Pancreas (tissue), 10 donors: ENCODE measurements around the gene PRR22. TPM values are rescaled to one million over a fixed set of nuclear protein-coding genes. Genes with fewer than 3 reads are reported as not detected.

Source experiments
- ATAC-seq, 4 donors: fragments of 200-7000 bp; cut with Tn5 transposase; one replicate each; pipeline versions ENCODE4 v1.8.0 to v1.9.1; 2020; ENCODE audit warnings: mild to moderate bottlenecking in 4 of 4, moderate library complexity in 4 of 4
- DNase-seq, 6 donors: peaks; one replicate each; pipeline ENCODE4 v3.0.0-alpha.2; 2020
- FAIRE-seq: peaks from 2 replicates; lab custom pipeline; 2012; peaks lifted over from hg19 to GRCh38; lab: Jason Lieb, UNC
- H3K27ac ChIP-seq, 4 donors: fragments of 200-600 bp; sonication (generic); 1 replicate in 3 of 4; 2 replicates in 1 of 4; pipeline versions ENCODE4 v1.5.0 to v1.8.0; 2020
- H3K27me3 ChIP-seq, 4 donors: fragments of 200-600 bp; one replicate each; pipeline ENCODE4 v1.8.0; 2021
- H3K36me3 ChIP-seq, 3 donors: fragments of 200-600 bp; sonication (generic) in 1 of 3; one replicate each; pipeline versions ENCODE4 v1.5.0 to v1.8.0; 2020 to 2021
- H3K4me1 ChIP-seq, 3 donors: fragments of 200-600 bp; one replicate each; pipeline ENCODE4 v1.8.0; 2021
- H3K4me3 ChIP-seq, 4 donors: fragments of 200-600 bp; sonication (generic) in 2 of 4; one replicate each; pipeline versions ENCODE4 v1.5.0 to v1.8.0; 2020 to 2021
- H3K9me3 ChIP-seq, 4 donors: fragments of 200-600 bp; one replicate each; pipeline ENCODE4 v1.8.0; 2021
- WGBS, 2 donors: extraction: QIAGEN DNeasy Blood & Tissue Kit; methylation state at CpG; one replicate each; pipeline ENCODE4 v1.1.7; 2013; 5-methylcytosine and 5-hydroxymethylcytosine counted together
- intact Hi-C, 3 donors: fragments of 100-400 bp; cut with DNase I; formaldehyde crosslinking; loops; one replicate each; pipeline versions ENCODE4 v1.11.1 to v1.14.2; 2022
- polyA plus RNA-seq, 2 donors: library from polyadenylated mRNA; stranded (reverse); fragments of 200-250 nt; gene quantifications; one replicate each; pipeline ENCODE4 v1.2.3, GENCODE V29; 2013
- total RNA-seq, 6 donors: library from RNA; stranded (reverse); fragmentation: NEBNext Ultra II Directional in 4 of 6; extraction: Animal tissue kit (Norgen Biotek cat#: 25700) in 4 of 6; gene quantifications; one replicate each; pipeline versions ENCODE4 v1.2.1 to v1.2.4, GENCODE V29; 2021 to 2023
- TF ChIP-seq, protein P1 (sequence below), 4 donors: fragments of 200-600 bp; sonication (generic) in 3 of 4; IDR thresholded peaks; one replicate each; pipeline versions ENCODE4 v1.5.0 to v1.8.0; 2021; ENCODE audit warnings: antibody characterized with exemption in 4 of 4
- donor health status: healthy with polysubstance abuse.
- donor health status: DM: no; HTN: no; CAD: no; lungs with moderate emphysema.
- donor health status: DM: no; HTN: no; CAD: no.
- donor health status: control.
- donor health status: control.
- donor health status: Bipolar disorder and iron deficiency.
- donor health status: DM: yes; HTN: yes; CAD: no.
- donor health status: DM: no; HTN: no; CAD: no.
- donor health status: DM: no; HTN: no; CAD: no.
- donor health status: DM: yes; HTN: yes; CAD: no.

Gene PRR22
- total RNA-seq (1 to 10 TPM in 5 of 6 donors, under 1 TPM in 1; 0.61 to 3.1 (median 1.5) TPM), polyA plus RNA-seq (10 to 100 TPM; 18.7 to 25.9 TPM)

DNA sequence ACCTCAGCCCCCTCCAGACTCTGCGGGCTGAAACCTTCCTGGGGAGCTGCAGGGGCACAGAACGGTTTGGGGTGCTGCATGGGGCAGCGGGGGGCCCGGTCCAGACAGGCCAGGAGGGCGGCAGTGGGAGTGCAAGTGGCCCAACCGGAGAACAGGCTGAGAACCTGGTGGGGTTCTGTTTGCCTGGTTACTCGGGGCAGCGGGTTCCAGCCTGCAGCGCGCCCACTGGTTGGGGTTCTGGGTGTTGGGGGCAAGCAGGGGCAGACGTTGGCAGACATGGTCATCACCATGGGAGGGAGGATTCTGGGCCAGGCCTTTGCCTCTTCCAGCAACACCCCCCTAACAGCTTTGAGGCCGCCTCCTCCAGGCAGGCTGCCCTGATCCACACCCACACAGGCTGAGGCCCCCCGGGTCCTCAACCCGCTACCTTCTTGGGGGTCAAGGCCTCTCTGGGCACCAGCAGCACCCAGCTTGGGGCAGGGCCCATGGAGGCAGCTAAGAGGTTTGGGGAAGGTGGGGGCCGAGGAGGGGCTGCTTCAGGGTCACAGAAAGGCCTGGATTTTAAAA, at the start of gene PRR22:
PRR22 (minus strand) TSS at position 166 of the 567 bp plus-strand sequence; CDS start at position 80, 86 bp downstream.
- Histone ChIP-seq H3K9me3 (no peaks in the 10 kb centered on the region), H3K36me3 (peaks cover 9 to 48% (median 26%) of the 10 kb centered on the region in 3 donors), H3K27ac (no peak within 1 kb of the TSS), H3K4me1 (no peaks in the 10 kb centered on the region), H3K4me3 (no peak within 1 kb of the TSS), H3K27me3 (no peaks in the 10 kb centered on the region)
- intact Hi-C loops, result no loop called here
- 88 to 90% methylated on average over 15 of the region's 15 CpGs for WGBS, 2 donors
- peak in 1 of 6 donors; percentile 12 for DNase-seq
- no peak for ATAC-seq
- TF ChIP-seq, protein P1, sequence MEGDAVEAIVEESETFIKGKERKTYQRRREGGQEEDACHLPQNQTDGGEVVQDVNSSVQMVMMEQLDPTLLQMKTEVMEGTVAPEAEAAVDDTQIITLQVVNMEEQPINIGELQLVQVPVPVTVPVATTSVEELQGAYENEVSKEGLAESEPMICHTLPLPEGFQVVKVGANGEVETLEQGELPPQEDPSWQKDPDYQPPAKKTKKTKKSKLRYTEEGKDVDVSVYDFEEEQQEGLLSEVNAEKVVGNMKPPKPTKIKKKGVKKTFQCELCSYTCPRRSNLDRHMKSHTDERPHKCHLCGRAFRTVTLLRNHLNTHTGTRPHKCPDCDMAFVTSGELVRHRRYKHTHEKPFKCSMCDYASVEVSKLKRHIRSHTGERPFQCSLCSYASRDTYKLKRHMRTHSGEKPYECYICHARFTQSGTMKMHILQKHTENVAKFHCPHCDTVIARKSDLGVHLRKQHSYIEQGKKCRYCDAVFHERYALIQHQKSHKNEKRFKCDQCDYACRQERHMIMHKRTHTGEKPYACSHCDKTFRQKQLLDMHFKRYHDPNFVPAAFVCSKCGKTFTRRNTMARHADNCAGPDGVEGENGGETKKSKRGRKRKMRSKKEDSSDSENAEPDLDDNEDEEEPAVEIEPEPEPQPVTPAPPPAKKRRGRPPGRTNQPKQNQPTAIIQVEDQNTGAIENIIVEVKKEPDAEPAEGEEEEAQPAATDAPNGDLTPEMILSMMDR (IDR thresholded peaks at IDR 0.05), result no peak
- FAIRE-seq, result no peak

DNA sequence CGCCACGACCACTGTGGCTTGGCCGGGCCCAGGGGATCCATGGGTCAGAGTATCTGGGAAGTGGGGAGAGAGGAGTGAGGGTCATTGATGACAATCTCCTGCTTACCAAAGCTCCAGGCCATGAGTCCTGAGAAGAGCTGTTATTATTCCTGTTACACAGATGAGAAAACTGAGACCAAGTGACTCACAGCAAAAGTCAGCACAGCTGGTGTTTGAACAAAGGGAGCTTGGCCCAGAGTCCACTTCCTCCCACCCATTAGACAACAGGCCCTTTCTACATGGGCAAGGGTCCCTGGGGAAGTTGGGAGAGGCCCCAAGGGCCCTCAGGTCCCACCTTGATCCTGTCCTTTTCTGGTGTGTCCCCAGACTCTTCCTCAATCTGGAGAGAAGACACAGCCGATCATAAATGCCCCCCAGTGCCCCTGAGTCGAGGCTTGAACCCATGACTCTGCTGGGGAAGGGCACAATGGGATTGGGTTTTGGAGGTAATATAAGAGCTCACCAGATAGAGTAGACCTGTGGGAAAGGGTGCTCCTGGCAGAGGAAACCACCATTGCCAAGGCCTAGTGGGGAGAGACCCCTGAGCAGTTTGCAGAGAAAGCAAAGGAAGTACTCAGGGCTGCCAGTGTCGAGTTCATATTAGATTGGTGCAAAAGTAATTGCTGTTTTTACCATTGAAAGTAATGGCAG, 48.1 kb upstream of the PRR22 start:
- intact Hi-C loops, result no loop called here
- TF ChIP-seq, protein P1 (IDR thresholded peaks at IDR 0.05), result no peak
- no peaks in the 10 kb centered on the region for H3K36me3 ChIP-seq
- no peaks in the 10 kb centered on the region for H3K27me3 ChIP-seq
- 84 to 89% methylated on average over 6 of the region's 6 CpGs for WGBS, 2 donors
- peaks cover 0 to 5% (median 0%) of the 10 kb centered on the region in 3 donors for H3K4me1 ChIP-seq
- no peak overlapping the region for H3K27ac ChIP-seq
- no peak for FAIRE-seq
- no peak for ATAC-seq
- DNase-seq, result no peak
- H3K4me3 ChIP-seq, result no peak overlapping the region
- no peaks in the 10 kb centered on the region for H3K9me3 ChIP-seq

DNA sequence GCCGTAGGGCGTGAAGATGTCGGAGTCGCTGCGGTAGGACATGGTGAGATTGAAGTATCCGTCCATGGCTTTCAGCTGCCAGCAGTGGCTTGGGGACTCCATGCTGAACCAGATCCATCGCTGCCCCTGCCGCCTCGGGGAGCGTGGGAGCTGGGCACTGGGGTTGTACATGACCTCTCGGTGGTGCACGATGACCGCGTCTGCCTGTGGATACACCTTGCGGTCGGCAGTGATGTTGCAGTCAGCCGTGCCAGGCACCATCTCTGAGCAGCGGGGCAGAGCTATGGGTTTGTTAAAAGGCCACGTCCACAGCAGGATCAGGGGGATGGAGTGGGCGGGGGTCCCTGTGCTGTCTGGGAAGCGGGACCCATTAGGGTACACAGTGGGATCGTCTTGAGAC, 47.5 kb upstream of the PRR22 start:
- WGBS, 2 donors, result 83% methylated on average over 20 to 22 of the region's 22 CpGs
- H3K9me3 ChIP-seq, result no peaks in the 10 kb centered on the region
- H3K27ac ChIP-seq, result no peak overlapping the region
- peaks cover 0 to 9% (median 0%) of the 10 kb centered on the region in 3 donors for H3K4me1 ChIP-seq
- intact Hi-C loops, result no loop called here
- H3K27me3 ChIP-seq, result no peaks in the 10 kb centered on the region
- no peak for DNase-seq
- ATAC-seq, result no peak
- H3K36me3 ChIP-seq, result no peaks in the 10 kb centered on the region
- TF ChIP-seq, protein P1 (IDR thresholded peaks at IDR 0.05), result no peak
- FAIRE-seq, result no peak
- H3K4me3 ChIP-seq, result no peak overlapping the region

DNA sequence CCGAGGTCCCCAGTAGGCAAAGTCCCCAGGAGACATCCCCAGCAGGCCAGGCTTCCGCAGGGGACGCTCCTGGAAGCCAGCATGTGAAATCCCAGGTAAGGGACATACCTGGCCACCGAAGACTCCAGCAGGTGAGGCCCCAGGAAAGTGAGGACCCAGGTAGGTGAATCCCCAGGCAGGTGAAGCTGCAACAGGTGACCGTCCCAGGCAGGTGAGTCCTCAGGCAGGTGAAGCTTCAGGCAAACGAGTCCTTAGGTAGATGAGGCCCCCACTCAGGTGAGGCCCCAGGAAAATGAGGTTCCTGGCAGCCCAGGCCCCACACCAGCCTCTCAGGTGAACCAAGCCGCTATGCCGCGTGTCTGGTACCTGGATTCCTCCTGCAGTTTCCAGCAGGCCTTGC, 46.6 kb upstream of the PRR22 start:
- no peak overlapping the region for H3K4me3 ChIP-seq
- FAIRE-seq (no peak), DNase-seq (no peak), ATAC-seq (no peak)
- intact Hi-C loops, result no loop called here
- H3K4me1 ChIP-seq, result peaks cover 0 to 12% (median 0%) of the 10 kb centered on the region in 3 donors
- H3K9me3 ChIP-seq, result no peaks in the 10 kb centered on the region
- no peak overlapping the region for H3K27ac ChIP-seq
- H3K36me3 ChIP-seq, result no peaks in the 10 kb centered on the region
- TF ChIP-seq, protein P1 (IDR thresholded peaks at IDR 0.05), result no peak
- H3K27me3 ChIP-seq, result no peaks in the 10 kb centered on the region
- WGBS, 2 donors, result 70% methylated on average over 9 of the region's 9 CpGs
